Astrocyte (in vitro differentiated cells and primary cell): ENCODE data around the gene ESPNL.

Source experiments
- EZH2 ChIP-seq: IDR thresholded peaks from 2 replicates; pipeline ENCODE4 v1.6.1; 2012; ENCODE audit warnings: mild to moderate bottlenecking, low read length, inconsistent platforms; ENCODE audit not compliant: insufficient read depth
- TF ChIP-seq, protein P1 (sequence below): IDR thresholded peaks from 2 replicates; pipeline ENCODE4 v1.5.1; 2011; ENCODE audit warnings: low read depth, mild to moderate bottlenecking, inconsistent platforms, low read length, moderate library complexity; ENCODE audit not compliant: insufficient read depth

DNA sequence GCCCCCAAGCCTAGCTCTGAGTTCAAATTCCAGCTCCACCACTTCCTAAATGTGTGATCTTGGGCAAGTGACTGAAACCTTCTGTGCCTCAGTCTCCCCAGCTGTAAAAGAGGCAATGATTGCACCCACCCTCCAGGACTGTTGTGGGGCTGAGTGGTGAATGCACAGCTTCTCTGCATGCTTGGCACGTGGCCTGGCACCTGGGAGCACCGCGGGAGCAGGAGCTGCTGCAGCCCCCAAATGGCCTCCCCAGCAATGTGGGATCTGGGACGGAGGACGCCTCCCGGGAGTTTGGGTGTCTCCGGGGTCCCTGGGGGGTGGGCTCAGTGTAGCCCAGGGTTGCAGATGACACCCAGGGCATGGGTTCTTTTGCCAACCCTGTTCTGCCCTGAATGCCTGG is 39.9 kb downstream of the ESPNL start:
- TF ChIP-seq, protein P1, sequence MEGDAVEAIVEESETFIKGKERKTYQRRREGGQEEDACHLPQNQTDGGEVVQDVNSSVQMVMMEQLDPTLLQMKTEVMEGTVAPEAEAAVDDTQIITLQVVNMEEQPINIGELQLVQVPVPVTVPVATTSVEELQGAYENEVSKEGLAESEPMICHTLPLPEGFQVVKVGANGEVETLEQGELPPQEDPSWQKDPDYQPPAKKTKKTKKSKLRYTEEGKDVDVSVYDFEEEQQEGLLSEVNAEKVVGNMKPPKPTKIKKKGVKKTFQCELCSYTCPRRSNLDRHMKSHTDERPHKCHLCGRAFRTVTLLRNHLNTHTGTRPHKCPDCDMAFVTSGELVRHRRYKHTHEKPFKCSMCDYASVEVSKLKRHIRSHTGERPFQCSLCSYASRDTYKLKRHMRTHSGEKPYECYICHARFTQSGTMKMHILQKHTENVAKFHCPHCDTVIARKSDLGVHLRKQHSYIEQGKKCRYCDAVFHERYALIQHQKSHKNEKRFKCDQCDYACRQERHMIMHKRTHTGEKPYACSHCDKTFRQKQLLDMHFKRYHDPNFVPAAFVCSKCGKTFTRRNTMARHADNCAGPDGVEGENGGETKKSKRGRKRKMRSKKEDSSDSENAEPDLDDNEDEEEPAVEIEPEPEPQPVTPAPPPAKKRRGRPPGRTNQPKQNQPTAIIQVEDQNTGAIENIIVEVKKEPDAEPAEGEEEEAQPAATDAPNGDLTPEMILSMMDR, result no peak
- no peak for TF ChIP-seq EZH2
